ENCODE results near the gene ITPR2.
"Not testable (repeated sequence)": the region's sequence is repeated elsewhere in the genome, so short reads cannot be mapped to it uniquely, and the experiment has no call there.

Gene ITPR2

DNA sequence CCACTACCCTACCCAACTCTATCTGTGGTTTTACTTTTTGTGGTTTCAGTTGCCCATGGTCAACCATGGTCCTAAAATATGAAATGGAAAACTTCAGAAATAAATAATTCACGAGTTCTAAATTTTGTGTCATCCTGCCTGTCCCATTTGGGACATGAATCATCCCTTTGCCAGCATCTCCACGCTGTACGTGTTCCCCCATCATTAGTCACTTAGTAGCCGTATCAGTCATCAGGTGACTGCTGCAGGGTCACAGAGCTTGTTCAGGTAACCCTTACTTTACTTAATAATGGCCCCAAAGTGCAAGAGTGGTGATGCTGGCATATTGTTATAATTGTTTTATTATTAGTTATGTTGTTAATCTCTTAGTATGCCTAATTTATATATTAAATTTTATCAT, 209.9 kb downstream of the ITPR2 start:
- DNase-seq (ENCODE audit: low spot score) = peak; percentile 19

GRCh38 chr12:26622601-26623000, 210.4 kb downstream of the ITPR2 start:
- no peak for DNase-seq (ENCODE audit: low spot score)

GRCh38 chr12:26621932-26622331, 211.1 kb downstream of the ITPR2 start:
- no peak for DNase-seq (ENCODE audit: low spot score)

DNA sequence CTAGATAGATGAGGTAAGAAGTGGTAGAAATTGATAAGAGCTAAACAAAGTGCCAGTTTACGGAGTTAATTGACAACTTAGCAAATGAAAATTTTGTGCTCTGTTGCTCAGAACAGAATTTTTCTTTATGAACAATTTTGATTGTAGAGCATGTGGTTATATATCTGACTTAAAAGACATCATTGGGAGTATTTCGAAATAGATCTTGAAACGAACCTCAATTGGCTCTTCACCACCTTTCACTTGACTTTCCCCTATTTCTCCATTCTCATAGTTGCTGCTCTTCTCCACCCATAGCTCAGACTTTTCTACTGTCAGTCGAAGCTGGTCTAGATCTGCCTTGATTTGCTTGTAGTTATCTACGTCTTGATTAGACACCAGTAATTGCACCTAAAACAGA, 212.1 kb downstream of the ITPR2 start:
- no peak for DNase-seq (ENCODE audit: low spot score)

DNA sequence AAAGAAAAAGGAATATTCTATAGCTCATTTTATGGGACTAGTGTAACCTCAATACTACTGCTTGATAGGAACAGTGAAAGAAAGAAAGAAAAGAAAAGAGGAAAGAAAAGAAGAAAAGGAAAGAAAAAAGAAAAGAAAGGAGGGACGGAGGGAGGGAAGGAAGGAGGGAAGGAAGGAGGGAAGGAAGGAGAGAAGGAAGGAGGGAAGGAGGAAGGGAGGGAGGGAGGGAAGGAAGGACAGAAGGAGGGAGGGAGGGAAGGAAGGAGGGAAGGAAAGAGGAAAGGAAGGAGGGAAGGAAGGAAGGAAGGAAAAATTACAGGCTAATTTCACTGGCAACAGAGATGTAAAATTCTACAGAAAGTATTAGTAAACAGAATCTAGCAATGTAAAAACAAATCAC, 215.5 kb downstream of the ITPR2 start:
- no peak for DNase-seq (ENCODE audit: low spot score)

GRCh38 chr12:26614011-26614616, 218.9 kb downstream of the ITPR2 start:
- DNase-seq (ENCODE audit: low spot score) = peak; percentile 40

DNA sequence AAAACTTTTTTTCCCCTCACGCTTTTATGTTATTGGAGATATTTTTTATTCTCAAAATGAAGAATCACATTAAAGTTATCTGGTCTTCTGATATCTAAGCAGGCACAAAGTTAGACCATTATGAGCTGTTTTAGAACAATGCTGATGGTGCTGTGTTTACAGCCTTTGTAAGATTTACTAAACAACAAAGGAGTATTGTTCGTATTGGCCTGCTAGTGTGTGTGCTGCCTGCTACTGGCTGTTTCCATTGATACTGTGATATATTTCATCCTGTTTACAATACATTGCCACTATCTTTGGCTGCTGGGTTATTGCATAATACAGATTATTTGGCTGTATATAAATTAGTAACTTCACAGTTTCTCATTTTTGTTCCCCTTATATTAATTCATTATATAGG, 220.8 kb downstream of the ITPR2 start:
- DNase-seq (ENCODE audit: low spot score) = no peak

DNA sequence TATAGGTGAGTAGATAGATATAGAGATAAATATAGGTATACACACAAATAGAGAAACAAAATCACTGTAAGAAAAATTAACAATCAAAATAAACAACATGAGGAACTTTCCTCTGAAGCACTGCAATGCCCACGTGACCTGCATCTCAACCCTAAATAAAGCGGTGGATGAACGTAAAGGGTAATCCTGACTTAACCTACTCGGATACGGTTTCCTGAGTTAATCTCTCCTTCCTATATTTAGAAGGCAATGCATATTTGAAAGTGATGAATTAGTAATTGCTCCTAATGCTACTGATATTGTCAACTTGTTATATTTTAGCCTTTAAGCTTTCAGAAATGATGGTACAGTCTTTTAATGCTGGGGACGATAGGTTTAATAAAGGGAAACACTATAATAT, 221.4 kb downstream of the ITPR2 start:
- no peak for DNase-seq (ENCODE audit: low spot score)

- no peak for DNase-seq (ENCODE audit: low spot score)
Measured at GRCh38 chr12:26610774-26611173, 222.2 kb downstream of the ITPR2 start.

- no peak for DNase-seq (ENCODE audit: low spot score)
Measured at GRCh38 chr12:26609986-26610385, 223.0 kb downstream of the ITPR2 start.

GRCh38 chr12:26608706-26609105, 224.3 kb downstream of the ITPR2 start:
- no peak for DNase-seq (ENCODE audit: low spot score)

- DNase-seq (ENCODE audit: low spot score) = no peak
Measured at GRCh38 chr12:26608273-26608672, 224.7 kb downstream of the ITPR2 start.

GRCh38 chr12:26606911-26607310, 226.1 kb downstream of the ITPR2 start:
- DNase-seq (ENCODE audit: low spot score) = no peak

GRCh38 chr12:26604813-26605212, 228.2 kb downstream of the ITPR2 start:
- not testable (repeated sequence) for DNase-seq (ENCODE audit: low spot score)

DNA sequence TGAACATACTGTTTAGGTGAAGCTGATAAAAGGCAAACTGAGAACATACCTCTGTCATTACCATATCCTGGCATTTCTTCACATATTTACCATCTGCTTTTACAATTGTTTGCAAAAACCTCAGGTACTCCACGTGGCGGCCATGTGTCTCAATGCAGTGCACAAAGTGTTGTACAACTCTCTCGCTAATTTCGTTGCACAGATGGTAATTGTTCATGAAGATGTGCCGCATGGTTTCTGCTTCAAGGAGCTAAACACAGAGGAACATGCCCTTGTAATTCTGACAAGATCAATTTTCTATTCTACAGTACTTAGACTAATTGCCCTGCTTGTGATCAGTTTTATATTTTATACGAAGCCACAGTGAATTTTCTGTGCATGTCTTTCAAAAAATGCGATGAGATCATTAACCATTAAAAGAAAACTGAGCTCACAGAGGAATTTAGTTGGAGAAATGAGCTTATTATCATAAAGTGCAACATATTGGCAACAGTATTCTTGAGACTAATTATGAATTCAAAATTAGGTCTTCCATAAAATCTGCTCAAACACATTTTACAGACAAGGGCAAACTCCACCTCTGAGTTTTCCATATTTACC, 233.8 kb downstream of the ITPR2 start:
- no peak for DNase-seq (ENCODE audit: low spot score)

DNA sequence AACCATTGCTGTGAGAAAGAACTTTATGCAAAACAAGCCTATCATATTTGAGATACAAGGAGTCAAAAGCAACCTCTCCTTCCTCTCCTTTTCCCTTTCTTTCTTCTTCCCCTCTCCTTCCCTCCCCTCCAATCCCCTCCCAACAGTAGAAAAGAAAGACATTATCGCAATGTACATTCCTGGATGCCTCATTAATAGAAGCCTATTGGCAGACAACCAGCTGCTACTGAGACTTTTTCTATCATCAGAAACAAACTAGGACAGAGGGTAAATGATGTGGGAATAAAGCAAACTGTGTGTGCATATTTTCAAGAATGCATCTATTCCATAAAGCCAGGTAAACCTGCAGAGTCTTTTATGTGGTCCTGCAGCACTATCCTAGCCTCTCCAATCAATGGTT, 237.2 kb downstream of the ITPR2 start:
- no peak for DNase-seq (ENCODE audit: low spot score)

GRCh38 chr12:26580619-26581018, 252.4 kb downstream of the ITPR2 start:
- DNase-seq (ENCODE audit: low spot score) = no peak

DNA sequence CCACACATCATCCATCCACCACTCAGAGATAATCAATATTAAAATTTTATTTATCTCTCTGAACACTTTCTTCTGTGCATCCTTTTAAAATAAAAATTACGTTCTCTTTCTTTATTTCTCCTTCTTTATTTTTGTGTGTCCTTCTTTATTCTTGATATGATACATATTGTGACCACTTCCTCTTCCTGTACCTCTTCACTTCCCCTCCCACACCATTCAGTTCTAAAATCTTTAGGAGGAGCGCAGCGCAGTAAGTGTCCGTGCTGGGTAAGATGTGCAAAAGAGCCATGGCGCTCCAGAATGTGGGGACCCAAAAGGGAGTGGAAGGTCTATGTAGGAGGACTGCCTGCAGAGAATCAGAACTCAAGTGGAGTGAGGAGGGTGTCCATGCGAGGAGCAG, 256.7 kb downstream of the ITPR2 start:
- no peak for DNase-seq (ENCODE audit: low spot score)

DNA sequence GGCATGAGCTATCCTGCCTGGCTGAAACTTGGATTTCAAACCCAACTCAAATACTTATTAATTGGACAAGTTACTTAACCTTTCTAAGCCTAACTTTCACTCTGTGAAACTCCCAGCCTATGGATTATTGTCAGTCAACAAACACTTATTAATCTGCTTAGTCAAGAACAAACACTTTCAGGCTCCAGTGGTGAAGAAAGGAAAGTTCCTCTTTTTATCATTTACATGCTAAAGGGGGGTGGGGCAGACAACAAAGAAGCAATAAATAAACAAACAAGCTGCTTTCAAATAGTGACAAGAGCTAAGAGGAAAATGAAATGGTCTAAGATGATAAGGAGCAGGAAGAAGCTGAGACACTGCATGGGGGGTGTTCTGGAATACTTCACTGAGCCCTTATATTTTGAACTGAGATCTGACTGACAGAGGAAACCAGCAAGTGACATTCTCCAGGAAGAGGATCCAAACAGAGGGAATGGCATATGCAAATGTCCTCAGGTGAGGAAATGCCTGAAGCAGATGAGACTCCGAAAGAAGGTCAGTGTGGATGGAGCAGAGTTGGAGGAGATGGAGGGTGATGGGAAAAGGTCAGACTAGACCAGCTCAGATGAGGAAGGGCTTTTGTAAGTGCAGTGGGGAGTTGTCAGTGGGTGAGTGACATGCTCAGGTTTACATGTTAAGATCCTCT, 259.6 kb downstream of the ITPR2 start:
- no peak for DNase-seq (ENCODE audit: low spot score)

DNA sequence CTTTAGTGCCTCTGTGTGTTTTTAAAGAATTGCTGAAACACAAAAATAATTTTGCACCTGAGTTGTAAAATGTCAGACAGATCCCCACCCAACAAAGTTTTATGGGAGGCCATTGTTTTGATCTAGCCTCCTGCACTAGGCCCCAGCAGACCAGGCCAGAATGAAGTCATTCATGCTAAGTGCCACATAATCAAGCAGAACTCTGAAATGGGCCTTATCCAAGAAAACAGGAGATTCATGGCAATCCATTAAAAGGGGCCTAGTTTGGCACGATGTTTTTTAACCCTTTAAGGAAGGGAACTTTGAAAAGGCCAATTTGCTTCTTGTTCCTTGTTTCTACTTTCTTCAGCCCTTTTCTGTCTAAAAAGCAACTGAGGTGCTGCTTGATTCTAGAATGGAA, 260.9 kb downstream of the ITPR2 start:
- DNase-seq (ENCODE audit: low spot score) = no peak

DNA sequence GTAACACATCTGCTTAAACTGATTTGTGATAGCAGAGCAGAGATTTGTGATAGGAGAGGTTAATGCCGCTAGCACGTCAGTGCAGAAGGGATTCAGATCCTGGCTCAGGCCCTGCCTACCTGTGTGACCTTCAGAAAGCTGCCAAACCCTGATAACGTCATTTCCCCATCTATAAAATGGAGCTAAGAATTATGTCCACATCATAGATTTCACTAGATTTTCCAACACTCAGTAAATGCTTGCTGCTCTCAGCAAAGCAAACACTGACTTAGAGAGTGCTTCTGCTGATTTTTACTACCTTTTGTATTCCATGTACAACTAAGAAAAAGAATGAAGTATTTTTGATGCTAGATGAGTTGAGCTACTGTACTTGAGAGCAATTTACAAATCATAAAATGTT, 261.4 kb downstream of the ITPR2 start:
- DNase-seq (ENCODE audit: low spot score) = no peak

- no peak for DNase-seq (ENCODE audit: low spot score)
Measured at GRCh38 chr12:26567126-26567525, 265.9 kb downstream of the ITPR2 start.

GRCh38 chr12:26566675-26567074, 266.3 kb downstream of the ITPR2 start:
- DNase-seq (ENCODE audit: low spot score) = no peak

- no peak for DNase-seq (ENCODE audit: low spot score)
Measured at GRCh38 chr12:26566186-26566585, 266.8 kb downstream of the ITPR2 start.

Data from activated CD4-positive, alpha-beta T cell treated with anti-CD3 and anti-CD28 coated beads, Interleukin-2, Interleukin-4, amounts not matched to agents 100 ng/mL and 50 ng/mL, durations not matched to agents 16 hours and 8 hours (primary cell).